H54 (cell line): ENCODE measurements around the gene CGREF1.

ENCODE experiments used
- DNase-seq: peaks from one replicate; pipeline ENCODE4 v3.0.0; 2011; ENCODE audit warnings: low spot score, mixed read lengths; ENCODE audit not compliant: insufficient read length
- FAIRE-seq: peaks from 3 replicates; lab custom pipeline; 2011; peaks lifted over from hg19 to GRCh38; lab: Jason Lieb, UNC
- POLR2A ChIP-seq: IDR thresholded peaks from 2 replicates; pipeline ENCODE4 v1.6.1; 2011; ENCODE audit warnings: low read depth, mild to moderate bottlenecking, low read length

The CGREF1 gene

DNA sequence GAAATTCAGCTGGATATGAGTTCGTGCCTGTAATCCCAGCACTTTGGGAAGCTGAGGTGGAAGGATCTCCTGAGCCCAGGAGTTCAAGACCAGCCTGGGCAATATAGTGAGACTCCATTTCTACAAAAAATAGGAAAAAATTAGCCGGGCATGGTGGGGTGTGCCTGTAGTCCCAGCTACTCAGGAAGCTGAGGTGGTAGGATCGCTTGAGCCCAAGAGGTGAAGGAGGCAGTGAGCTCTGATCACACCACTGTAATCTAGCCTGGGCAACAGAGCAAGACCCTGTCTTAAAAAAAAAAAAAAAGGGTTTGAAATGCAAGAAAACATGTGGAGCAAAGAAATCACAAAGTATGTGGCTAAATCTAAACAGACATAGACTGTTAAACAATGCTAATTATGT, 9.8 kb downstream of the CGREF1 start:
- TF ChIP-seq POLR2A: no peak
- no peak for FAIRE-seq

DNA sequence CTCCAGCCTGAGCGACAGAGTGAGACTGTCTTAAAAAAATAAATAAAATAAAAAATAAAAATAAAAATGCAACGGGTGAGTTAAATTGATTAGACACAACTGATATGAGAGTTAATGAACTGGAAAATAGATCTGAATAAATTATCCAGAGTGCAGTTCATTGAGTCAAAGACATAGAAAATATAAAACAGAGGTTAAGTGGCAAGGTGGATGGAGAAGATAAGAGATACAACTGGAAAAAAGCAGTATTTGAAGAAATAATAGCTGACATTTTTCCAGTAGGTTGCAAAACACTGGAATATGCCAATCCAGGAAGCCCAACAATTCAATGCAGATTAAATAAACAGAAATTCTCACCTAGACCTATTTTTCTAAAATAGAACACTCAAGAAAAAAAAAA, 10.7 kb downstream of the CGREF1 start:
- no peak for FAIRE-seq
- DNase-seq: no peak
- no peak for TF ChIP-seq POLR2A

More for the DNA sequence above, 9.8 kb downstream of the CGREF1 start:
- DNase-seq: no peak

DNA sequence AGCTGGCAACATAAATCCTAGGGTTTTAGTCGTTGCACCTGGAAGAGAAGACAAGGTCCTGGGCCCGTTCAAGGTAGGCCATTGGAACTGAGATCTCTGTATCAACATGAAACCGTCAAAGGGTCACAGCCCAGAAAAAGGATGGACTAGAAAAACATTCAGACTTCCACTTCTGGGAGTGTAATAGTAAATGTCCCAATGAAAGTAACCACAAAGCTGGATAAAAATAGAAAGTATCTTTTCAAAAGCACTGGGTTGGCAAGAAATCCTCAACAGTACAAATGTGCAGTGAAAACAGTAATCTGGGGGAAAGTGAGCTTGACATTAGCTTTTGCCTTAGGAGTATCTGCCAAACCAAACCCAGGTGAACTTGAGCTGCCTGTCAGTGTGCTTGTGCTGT, 12.9 kb downstream of the CGREF1 start:
- FAIRE-seq: no peak
- no peak for DNase-seq

DNA sequence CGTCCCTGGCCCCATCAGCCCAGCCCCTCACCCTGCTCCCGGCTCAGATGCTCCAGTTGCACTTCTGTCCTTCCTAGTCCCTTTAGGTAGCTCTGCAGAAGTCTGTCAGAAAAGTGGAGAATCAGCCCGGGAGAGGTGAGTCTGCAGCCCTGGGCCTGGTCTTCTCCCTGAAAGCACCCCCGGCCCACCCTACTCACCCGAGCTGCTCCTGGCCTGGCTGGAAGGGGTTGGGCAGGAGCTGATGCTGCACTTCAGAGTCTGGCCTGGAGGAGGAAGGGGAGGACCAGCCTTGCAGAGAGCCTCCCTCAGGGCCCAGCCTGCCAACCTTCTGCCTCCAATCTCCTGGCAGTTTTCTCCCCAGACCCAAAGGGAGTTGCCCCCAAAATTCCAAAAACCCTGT, 16.6 kb downstream of the CGREF1 start:
- TF ChIP-seq POLR2A: no peak
- FAIRE-seq (no peak), DNase-seq (no peak)

More for the DNA sequence above, 12.9 kb downstream of the CGREF1 start:
- TF ChIP-seq POLR2A: no peak

DNA sequence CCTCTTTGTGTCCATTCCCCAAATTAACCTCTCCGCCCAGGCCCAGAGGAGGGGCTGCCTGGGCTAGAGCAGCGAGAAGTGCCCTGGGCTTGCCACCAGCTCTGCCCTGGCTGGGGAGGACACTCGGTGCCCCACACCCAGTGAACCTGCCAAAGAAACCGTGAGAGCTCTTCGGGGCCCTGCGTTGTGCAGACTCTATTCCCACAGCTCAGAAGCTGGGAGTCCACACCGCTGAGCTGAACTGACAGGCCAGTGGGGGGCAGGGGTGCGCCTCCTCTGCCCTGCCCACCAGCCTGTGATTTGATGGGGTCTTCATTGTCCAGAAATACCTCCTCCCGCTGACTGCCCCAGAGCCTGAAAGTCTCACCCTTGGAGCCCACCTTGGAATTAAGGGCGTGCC, 18.9 kb downstream of the CGREF1 start:
- FAIRE-seq (no peak), DNase-seq (no peak)
- TF ChIP-seq POLR2A: no peak

DNA sequence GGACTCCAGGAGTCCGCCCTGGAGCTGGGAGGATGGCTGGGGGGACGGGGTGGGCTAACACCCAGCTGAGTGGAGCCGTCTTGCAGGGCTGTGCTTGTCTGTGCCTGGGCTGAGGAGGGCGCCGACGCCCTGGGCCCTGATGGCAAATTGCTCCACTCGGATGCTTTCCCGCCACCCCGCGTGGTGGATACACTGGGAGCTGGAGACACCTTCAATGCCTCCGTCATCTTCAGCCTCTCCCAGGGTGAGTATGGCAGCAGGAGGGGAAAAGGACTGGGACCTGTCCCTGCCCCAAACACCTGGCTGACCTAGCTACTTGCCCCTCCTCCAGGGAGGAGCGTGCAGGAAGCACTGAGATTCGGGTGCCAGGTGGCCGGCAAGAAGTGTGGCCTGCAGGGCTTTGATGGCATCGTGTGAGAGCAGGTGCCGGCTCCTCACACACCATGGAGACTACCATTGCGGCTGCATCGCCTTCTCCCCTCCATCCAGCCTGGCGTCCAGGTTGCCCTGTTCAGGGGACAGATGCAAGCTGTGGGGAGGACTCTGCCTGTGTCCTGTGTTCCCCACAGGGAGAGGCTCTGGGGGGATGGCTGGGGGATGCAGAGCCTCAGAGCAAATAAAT, 19.5 kb downstream of the CGREF1 start:
- DNase-seq: no peak
- no peak for FAIRE-seq
- no peak for TF ChIP-seq POLR2A

DNA sequence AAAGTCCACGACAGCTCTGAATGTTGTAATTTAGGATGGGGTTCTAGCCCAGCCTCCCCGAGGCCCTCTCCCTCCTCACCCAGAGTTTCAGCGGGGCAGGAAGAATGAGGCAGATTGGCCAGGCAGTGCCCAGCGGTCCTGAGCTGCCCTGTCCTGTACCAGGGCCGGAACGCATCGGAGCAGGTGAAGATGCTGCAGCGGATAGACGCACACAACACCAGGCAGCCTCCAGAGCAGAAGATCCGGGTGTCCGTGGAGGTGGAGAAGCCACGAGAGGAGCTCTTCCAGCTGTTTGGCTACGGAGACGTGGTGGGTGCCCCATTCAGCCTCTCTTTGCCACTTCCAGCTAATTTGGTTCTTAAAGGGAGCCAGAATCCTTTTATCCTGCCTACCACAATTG, 21.6 kb downstream of the CGREF1 start:
- no peak for FAIRE-seq

DNA sequence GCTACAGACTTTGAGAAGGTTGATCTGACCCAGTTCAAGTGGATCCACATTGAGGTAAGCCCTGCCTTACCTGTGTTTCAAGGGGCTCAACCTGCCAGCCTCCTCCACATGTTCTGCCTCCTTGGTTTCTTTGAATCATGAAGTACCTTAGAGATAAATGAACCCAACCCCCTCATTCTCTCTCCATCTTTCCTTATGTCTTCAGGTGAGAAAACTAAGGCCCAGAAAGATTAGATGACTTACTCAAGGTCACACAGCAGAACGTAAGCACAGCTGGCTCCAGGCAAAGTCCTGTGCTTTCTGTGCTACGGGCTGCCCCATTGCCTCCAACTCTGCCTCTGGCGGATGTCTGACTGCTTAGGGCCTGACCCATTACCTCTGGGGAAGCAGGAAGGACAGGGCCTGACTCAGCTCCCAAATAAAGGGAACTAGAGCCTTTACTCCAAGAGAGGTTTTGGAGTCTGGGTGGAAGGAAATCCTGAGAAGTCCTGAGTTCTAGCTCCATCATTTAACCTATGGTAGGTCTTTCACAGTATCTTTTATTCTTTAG, 22.1 kb downstream of the CGREF1 start:
- no peak for DNase-seq
- no peak for TF ChIP-seq POLR2A
- FAIRE-seq: no peak

More for the DNA sequence above, 21.6 kb downstream of the CGREF1 start:
- DNase-seq: no peak
- no peak for TF ChIP-seq POLR2A

DNA sequence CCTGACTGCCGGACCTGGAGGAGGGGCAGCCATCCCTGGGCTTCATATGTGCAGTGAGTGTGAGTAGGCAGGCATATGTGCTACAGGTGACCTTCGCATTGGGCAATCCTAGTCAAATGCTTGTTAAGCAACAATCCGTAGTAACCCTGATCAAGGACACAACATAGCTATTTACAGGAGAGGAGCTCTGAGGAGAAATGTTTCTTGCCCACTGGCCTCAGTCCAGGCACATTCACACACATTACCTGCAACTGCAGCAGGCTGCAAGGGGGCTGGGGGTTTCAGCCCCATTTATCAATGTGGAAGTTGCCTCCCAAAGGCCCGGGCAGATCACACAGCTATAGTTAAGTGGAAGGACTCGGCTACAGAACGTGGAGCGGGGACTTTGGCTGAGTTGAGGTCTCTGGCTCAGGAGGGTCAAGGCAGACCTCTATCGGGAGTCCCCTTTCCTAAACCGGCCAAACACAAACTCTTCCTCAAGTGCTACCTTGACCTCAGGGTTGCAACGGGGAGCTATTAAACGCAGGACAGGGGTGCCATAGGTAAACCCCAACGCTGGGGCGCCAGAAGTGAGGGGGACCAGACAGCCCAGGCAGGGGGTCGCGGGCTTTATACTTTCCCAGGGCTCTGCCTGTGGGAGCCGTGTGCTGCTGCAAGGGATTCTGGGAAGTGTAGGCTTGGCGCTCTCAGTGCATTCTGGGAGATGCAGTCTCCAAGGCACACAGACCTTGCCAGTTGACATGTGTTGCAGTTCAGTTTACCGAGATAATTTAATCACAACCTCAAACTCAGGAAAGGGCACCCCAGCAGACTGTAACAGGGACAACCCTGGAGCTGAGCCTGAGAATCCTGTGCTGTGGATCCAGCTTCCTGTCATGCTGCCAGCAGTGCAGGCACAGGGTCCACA, 22.9 kb downstream of the CGREF1 start:
- TF ChIP-seq POLR2A: no peak
- peak; percentile 54 for DNase-seq
- peak; percentile 6 for FAIRE-seq

DNA sequence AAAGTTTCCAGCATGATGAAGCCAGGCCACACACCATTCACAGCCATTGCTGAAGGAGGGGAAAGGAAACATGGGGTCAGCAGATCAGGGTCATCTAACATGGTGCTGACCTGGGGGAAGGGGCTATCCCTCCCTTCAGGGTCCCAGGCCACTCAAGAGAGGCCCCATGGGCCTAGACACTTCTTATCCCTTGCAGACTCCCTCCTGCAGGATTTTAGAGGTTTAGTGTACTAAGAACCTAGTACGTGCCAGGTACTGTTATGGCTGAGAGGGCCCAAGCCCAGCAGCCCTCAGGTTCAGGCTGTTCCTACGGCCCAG, 23.5 kb downstream of the CGREF1 start:
- FAIRE-seq: no peak
- no peak for TF ChIP-seq POLR2A
- DNase-seq: no peak

DNA sequence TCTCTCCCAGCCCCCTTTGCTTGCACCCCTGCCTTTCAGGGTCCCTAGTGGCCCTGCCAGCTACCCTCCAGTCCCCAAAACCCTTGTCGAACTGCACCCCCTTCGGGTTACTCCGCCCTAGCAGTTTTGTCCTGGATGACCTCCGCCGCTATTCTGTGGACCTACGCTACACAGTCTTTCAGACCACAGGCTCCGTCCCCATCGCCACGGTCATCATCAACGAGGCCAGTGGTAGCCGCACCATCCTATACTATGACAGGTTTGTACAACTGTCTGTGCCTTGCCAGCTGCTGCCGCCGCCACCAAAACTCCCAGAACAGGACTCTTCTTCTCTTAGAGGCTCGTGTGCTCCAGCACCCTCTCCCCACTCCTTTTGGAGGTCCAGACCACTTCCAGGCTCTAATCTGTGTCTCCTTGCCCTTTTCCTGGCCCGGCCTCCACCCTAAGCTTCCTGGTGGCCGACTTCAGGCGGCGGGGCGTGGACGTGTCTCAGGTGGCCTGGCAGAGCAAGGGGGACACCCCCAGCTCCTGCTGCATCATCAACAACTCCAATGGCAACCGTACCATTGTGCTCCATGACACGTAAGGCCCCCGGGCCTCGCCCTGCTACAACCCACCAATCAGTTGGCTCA, 24.5 kb downstream of the CGREF1 start:
- TF ChIP-seq POLR2A: no peak
- DNase-seq (no peak), FAIRE-seq (no peak)

DNA sequence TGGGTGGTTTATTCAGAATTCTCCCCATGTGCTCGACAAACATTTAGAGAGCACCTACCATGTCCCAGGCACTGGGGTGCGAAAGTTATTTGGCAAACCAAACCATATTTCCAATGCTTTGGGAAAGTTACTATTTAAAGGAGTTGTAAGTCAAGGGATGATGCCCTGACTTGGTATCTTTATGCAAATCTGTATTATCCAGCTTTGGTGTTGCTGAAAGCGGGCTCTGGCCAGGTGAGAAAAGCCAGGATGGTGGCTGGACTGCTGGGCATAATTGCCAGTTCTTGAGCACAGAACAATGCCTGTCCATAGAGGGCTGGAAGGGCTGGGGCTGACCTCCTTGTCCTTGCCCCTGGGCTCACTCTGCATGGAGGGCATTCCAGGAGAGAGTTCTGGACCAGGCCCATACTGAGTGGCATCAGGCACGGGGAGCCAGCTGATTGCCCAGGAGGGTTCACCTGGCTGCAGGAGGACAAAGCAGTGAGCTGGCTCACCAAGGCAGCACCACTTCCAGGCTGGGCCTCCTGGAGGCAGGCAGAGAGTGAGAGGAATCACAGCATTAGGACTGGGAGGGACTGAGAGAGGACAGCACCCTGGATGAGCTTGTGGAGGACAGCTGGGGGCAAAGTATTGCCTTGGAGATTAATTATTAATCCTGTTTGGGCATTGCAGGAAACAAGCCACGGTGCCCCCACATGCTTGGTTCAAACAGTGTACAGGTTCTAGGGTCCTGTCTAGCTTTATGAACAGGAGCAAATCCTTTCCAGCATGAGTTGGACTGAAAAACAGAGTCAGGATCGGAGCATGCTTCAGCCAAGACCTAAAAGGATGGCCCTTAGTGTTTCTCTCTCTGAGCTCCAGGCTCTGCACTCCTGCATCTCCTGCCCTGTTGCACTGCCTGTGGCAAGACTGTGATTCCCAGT, 25.2 kb downstream of the CGREF1 start:
- TF ChIP-seq POLR2A: no peak
- no peak for FAIRE-seq

More for the DNA sequence above, 25.2 kb downstream of the CGREF1 start:
- no peak for DNase-seq
